Adrenal gland (tissue), 5 donors: Measurements from ENCODE around the gene SPTBN1.

Experiments used
- POLR2A ChIP-seq, 2 donors: fragments of 450-650 bp; IDR thresholded peaks; one replicate each; pipeline ENCODE4 v1.6.1; 2017; ENCODE audit warnings: antibody characterized with exemption in 2 of 2, mild to moderate bottlenecking in 2 of 2, moderate library complexity in 1 of 2
- TF ChIP-seq, protein P1 (sequence below), 6 experiments: fragments of 450-650 bp in 4 of 6; fragments of 200-600 bp in 2 of 6; sonication (generic) in 1 of 6; IDR thresholded peaks; 1 replicate in 5 of 6; 2 replicates in 1 of 6; pipeline versions ENCODE4 v1.5.1 to v1.8.0; 2016 to 2021; ENCODE audit warnings: antibody characterized with exemption in 6 of 6, mild to moderate bottlenecking in 2 of 6, moderate library complexity in 1 of 6
- donor health status: DM: no; HTN: no; CAD: no.

DNA sequence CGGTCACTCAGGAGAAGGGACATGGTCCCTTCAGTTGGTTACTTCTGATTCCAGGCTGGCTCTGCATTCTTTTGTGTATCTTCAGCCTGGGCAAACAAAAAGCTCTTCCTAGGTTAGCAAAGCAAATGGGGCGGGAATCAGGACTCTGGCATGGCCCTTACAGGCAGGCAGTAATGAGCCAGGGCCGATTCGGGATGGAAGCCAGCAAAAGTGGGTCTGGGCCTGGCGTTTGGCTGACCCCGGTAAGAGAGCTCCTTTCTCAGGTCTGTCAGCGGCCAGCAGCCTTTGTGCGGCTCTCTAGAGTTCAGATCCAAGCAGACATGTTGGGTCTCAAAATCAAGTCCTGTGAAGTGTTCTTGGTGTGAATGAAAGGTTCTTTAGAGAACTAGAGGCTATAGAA, 185.9 kb downstream of the SPTBN1 start:
- TF ChIP-seq, protein P1, sequence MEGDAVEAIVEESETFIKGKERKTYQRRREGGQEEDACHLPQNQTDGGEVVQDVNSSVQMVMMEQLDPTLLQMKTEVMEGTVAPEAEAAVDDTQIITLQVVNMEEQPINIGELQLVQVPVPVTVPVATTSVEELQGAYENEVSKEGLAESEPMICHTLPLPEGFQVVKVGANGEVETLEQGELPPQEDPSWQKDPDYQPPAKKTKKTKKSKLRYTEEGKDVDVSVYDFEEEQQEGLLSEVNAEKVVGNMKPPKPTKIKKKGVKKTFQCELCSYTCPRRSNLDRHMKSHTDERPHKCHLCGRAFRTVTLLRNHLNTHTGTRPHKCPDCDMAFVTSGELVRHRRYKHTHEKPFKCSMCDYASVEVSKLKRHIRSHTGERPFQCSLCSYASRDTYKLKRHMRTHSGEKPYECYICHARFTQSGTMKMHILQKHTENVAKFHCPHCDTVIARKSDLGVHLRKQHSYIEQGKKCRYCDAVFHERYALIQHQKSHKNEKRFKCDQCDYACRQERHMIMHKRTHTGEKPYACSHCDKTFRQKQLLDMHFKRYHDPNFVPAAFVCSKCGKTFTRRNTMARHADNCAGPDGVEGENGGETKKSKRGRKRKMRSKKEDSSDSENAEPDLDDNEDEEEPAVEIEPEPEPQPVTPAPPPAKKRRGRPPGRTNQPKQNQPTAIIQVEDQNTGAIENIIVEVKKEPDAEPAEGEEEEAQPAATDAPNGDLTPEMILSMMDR (IDR thresholded peaks at IDR 0.05): no peak
- TF ChIP-seq POLR2A (IDR thresholded peaks at IDR 0.05): no peak
